GM18868 (cell line): ENCODE results near the gene TMCO1.
"Not testable (repeated sequence)": the region's sequence is repeated elsewhere in the genome, so short reads cannot be mapped to it uniquely, and the experiment has no call there.

Experiments used
- ATAC-seq: cut with Tn5 transposase; IDR thresholded peaks from one replicate; pipeline ENCODE4 v1.9.1; 2021; ENCODE audit warnings: mild to moderate bottlenecking, moderate library complexity; ENCODE audit not compliant: unreplicated experiment

TMCO1 gene

DNA sequence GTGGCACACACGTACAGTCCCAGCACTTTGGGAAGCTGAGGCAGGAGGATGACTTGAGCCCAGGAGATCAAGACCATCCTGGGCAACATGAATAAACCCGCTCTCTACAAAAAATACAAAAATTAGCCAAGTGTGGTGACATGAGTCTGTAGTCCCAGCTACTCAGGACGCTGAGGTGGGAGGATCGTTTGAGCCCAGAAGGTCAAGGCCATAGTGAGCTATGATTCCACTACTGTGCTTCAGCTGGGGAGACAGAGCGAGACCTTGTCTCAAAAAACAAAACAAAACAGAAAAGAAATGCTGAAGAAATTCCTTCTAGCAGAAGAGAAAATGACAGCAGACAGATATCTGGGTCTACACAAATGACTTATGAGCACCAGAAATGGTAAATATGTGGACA is 80.6 kb downstream of the TMCO1 start:
- ATAC-seq = no peak

DNA sequence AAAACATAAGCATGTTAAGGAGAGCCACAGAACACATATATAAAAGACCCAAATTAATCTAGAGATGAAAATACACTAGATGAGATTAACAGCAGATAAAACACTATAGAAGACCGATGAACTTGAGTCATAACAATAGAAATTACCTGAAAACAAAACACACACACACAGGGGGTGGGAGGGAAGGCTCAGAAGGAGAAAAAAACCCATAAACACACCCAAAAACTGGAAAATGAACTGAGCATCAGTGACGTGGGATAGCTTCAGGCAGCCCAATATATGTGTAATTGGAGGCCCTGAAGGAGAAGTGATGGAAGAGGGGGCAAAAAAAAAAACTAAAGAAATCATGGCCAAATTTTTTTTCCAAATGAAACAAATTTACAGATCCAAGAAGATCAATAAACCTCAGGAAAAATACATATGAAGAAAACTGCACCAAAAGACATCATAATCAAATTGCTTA is 81.7 kb downstream of the TMCO1 start:
- peak; percentile 46 for ATAC-seq

GRCh38 chr1:165686121-165686970 is 82.3 kb downstream of the TMCO1 start:
- peak; percentile 80 for ATAC-seq

GRCh38 chr1:165683848-165684485 is 84.7 kb downstream of the TMCO1 start:
- no peak for ATAC-seq

DNA sequence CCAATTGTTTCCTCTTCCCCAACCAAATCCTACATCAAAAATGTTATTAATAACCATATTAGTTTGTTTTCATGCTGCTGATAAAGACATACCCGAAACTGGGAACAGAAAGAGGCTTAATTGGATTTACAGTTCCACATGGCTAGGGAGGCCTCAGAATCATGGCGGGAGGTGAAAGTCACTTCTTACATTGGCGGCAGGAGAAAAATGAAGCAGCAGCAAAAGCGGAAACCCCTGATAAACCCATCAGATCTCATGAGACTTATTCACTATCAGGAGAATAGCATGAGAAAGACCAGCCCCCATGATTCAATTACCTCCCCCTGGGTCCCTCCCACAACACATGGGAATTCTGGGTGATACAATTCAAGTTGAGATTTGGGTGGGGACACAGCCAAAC is 87.9 kb downstream of the TMCO1 start:
- ATAC-seq = not testable (repeated sequence)

DNA sequence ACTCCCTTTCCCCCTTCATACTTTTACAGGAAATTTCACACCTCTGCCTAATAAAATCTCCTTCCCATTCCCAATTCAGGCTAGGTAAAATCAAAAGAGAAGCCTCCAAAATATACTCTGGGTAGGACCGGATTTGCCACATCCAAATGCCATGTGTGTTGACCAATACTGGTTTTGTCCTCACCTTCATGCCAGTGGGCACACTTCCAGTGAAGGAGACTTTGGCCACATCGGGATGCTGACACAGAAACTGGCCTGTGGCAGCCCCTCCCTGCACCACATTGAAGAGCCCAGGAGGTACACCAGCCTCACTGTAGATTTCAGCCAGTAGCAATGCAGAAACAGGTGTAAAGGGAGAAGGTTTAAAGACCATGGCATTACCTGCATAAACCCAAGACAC is 88.4 kb downstream of the TMCO1 start:
- ATAC-seq = no peak

DNA sequence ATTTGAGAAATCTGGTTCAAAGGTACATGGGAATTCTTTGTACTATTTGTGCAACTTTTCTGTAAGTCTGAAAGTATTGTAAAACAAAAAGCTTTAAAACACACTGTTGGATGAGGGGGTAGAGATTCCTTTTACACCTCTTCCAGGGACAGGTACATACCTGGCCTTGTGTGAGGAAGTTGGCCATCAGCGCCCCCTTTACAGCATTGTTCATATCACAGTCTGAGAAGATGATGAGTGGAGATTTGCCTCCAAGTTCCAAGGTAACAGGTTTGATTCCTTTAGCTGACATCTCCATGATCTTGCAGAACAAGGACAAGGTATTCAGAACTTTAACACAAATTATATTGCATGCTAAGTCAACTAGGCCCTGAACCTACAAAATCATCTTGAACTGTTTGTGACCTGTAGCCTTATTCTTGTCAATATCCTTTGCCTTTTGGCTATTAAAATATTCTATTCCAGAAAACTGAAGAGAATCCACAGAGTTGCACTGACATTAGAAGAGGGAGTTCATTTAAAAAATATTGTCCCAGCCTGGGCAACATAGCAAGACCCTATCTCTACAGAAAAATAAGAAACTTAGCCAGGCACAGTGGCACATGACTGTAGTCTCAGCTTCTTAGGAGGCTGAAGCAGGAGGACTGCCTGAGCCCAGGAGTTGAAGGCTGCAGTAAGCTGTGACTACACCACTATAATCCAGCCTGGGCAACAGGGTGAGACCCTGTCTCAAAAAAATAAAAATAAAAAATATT is 89.2 kb downstream of the TMCO1 start:
- no peak for ATAC-seq

DNA sequence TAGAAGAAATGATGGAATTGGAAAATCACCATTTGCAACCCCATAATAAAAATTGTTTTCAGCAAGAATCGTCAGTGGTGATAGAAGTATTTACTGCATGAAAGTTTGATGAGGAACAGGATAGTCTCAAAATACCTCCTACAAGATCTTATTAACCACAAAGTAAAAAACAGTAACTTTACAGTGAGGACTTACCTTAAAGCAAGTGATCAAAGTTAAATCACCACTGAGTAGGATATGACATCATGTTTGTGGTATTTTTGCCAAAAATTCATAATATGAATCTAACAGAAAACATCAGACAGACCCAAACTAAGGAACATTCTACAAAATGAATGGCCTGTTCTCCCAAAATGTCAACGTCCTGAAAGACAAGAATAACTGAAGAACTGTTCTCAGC is 90.2 kb downstream of the TMCO1 start:
- no peak for ATAC-seq
